T-helper 2 cell treated with Interferon-gamma antibody and Interleukin-4, amounts not matched to agents 100 ng/mL and 5 ng/mL, for 36 hours (primary cell): Measurements from ENCODE around the gene ANGPTL2. TPM values are rescaled to one million over a fixed set of nuclear protein-coding genes. Genes with fewer than 3 reads are reported as not detected.

Source experiments
- intact Hi-C: fragments of 100-400 bp; cut with micrococcal nuclease; formaldehyde crosslinking; loops from one replicate; pipeline ENCODE4 v1.15.1; 2023
- total RNA-seq: library from RNA; stranded (reverse); gene quantifications from 2 replicates; pipeline ENCODE4 v1.2.3, GENCODE V29; 2022

ANGPTL2 gene
- total RNA-seq, 1 donor from 2014 or later: not detected

- intact Hi-C loops: no loop called here
Observed at GRCh38 chr9:127118597-127119319, 3.7 kb downstream of the ANGPTL2 start.

DNA sequence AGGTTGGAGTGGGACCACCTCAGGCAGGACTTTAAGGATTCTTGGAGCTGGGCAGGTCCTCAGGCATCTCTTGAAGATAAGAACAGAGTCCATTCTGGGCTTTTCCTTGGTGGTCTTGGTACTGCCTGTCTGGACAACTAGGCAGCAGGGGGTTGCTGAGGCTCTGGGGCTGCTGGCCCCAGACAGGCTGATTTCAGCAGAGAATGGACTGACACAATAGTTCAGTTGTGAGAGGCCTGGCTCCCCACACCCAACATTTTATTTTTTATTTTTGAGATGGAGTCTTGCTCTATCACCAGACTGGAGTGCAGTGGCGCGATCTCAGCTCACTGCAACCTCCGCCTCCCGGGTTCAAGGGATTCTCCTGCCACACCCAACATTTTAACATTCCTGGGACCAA lies 4.6 kb downstream of the ANGPTL2 start:
- intact Hi-C loops: no loop called here

GRCh38 chr9:127116957-127117356 lies 5.5 kb downstream of the ANGPTL2 start:
- intact Hi-C loops: no loop called here

DNA sequence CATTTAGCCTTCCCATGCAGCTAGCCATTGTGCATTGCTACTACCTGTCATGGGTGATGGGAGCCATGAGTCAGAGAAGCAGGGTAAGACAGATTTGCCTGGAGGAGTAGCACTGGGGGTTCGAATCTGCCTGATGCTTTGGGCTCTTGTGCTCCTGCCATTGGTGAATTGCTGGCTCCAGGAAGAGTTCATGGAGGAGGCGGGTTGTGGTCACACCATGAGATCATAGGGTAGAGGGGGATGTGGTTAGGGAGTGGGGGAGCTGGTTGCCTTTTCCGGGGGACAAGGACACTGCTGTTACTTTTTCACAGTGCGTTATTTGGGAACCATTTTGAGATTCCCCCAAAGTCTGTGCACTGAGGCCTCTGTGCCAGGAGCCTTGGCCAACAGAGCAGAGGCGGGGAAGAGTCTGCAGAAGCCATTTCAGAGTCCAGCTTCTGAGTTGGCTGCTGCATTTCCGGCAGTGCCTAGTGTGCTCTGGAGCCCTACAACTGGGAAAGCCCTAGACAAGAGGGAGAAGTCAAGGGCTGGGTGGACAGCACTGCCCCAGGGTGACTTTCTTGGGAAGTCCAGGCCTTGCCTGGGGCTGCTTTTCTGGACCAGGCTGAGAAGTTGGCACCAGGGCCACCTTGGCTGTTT lies 6.2 kb downstream of the ANGPTL2 start:
- intact Hi-C loops: no loop called here

DNA sequence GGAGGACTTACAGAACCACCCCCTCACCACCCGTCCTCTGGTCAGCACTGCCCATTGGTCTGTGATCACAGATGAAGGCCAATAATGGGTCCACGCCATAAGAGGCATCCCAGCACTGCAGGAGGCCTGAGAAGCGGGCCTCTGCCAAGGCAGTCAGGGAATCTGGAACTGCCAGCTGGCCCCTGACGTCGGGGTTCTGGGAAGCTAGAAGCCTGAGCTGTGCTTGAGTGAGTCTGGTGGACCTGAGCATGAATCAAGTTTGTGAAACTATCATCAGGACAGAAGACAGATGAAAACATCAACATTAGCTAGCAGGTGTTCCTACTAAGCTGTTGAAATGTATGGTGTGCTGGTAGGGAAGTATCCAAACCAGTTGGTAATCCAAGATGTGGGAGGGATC lies 7.8 kb downstream of the ANGPTL2 start:
- intact Hi-C loops: no loop called here

- intact Hi-C loops: no loop called here
Observed at GRCh38 chr9:127113191-127113972, 9.1 kb downstream of the ANGPTL2 start.

DNA sequence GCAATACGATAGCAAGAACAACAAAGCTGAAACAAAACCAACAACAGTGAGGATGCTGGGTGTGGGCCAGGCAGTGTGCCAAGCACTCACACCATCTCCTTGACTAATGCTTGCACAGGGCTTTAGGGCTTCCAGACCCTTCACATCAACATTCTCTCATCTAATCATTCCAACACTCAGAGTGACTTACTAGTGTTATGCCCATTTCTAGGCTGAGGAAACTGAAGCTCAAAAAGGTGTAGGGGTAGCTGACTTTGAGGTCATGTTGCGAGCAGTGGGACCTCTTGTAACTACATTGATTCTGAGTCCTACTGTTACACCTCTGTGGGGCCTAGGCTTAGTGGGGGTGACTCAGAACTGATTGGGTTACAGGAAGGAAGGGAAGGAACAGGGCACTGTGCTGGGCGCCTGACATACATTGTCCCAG lies 9.7 kb downstream of the ANGPTL2 start:
- intact Hi-C loops: no loop called here

DNA sequence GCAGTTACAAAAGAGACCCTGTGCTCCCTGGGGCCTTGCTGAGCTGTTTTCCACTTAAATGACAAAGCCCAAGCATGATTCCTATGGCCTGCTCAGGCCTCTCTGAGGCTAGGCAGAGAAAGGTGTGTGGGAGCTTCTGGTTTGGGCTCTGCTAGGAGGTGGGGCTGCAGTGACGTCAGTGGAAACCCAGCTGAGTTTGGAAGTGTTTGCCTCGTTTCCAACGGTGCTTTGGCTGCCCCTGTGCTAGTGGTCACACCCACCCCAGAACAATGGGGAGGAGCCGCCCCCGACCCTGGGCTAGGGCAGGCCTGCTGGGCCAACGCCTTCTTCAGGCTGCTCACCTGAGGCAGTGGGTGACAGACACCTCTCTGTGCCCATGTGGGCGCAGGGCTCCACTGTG lies 10.4 kb downstream of the ANGPTL2 start:
- intact Hi-C loops: no loop called here

- intact Hi-C loops: no loop called here
Observed at GRCh38 chr9:127109212-127109711, 13.2 kb downstream of the ANGPTL2 start.

DNA sequence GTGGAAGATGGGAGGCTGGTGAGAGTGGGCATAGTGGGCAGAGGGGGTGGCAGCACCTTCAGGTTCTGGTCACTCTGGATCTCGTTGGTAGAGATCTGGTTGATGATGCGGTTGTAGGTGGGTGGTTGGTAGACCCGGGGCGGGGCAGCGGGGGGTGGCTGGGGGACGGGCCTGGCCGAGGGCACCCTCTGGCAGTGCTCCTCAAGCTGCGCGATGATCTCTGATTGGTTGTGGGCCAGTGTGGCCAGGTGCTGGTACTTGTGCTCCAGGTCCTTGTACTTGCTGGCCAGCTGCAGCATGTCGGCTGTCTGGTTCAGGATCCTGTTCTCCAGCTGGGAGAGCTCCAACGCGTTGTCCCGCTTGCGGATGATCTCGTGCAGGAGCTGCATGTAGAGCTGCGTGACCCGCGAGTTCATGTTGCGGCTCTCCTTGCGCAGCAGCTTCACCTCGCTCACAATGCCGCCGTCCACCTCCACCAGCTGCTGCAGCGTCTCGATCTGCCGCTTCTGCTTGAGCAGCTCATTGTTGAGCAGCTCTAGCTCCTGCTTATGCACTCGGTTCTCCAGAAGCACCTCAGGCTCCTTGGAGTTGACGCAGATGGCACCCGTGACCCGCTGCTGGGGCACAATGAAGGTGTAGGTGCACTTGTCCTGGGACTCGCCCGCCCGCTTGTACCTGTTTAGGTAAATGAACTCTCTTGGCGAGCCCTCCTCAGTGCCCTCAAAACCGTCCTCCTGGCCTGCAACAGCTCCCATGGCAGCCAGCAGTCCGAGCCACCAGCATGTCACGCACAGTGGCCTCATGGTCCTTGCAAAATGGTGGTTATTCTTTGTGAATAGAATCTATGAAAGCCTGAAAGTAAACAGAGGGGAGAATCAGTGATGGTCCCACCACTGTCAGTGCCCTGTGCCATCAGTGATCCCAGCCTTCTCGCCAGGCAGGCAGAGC lies 14.2 kb downstream of the ANGPTL2 start:
- intact Hi-C loops: no loop called here

- intact Hi-C loops: no loop called here
Observed at GRCh38 chr9:127107171-127107928, 15.1 kb downstream of the ANGPTL2 start.

DNA sequence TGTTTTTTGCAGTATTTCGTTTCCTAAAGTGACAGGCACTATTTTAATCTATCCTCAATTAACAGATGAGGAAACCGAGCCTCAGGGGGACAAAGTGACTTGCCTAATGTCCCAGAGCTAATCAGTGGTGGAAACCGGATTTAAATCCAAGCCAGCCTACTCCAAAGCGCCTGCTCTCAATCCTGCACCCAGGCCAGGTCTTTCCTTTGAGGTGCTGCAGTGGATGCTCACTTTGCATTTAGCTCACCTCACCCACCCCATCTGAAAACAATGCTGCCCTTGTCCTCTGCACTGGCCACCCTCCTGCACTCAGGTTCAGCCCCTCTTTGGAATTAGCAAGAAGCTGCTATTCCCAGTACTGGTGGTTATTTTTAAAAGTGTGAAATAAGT lies 16.0 kb downstream of the ANGPTL2 start:
- intact Hi-C loops: no loop called here

DNA sequence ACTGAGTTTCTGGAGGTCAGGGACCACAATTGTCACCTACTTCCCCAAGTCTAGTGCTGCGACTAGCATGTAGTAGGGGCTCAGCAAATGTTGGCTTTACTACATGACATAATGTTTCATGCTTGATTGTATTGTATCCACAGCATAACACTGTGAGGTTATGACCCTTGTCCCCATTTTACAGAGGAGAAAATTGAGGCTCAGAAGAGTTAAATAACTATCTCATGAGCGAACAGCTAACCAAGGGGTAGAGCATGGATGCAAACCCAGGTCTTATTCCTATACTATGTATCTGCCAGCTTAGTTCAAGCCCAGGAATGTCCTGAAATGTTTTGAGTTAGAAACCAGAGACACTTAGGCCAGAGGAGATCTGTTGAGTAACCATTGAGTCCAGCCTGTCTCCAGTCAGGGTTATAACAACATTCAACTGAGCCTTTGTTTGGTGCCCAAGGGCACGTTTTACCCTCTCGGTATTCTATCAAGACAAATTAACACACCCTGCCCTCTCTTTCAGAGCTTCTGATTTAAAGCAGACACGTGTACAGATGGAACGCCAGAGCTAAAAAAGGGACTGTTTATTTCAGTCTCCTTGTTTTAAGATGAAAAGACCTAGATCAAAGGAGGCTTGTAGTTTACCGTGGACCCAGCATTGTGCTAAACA lies 16.5 kb downstream of the ANGPTL2 start:
- intact Hi-C loops: no loop called here

DNA sequence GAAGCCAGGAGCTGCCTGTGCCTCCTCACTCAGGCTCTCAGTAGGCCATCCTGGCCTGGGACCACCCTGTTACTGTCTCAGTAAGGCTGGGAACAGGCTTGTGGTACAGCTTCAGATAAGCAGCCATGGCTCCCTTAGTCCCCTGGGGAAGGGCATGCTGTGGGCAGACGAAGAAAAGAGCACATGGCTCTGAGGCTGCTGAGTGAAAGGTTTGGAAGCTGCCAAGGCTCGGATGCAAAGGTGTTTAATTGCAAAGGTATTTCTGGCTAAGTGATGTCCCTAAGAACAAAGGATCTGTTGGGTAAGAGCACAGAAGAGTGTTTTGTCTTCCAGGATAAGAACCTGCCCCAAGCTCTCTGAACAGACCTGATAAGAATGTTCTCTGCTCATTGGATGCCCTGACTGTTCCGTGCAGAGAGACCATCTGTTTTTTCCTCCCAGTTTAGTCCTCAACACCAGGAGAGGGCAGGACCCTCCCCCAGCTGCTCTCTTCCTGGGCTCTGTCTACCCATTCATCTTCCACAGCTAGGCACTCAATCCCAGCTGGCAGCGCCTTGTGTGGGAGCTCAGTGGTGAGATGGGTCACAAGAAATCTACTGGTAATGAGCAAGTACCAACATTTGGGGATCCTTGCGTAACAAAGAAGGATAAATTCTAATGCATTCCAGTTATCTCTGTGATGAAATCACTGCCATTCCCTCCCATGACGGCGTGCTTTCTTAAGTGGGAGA lies 17.7 kb downstream of the ANGPTL2 start:
- intact Hi-C loops: no loop called here

DNA sequence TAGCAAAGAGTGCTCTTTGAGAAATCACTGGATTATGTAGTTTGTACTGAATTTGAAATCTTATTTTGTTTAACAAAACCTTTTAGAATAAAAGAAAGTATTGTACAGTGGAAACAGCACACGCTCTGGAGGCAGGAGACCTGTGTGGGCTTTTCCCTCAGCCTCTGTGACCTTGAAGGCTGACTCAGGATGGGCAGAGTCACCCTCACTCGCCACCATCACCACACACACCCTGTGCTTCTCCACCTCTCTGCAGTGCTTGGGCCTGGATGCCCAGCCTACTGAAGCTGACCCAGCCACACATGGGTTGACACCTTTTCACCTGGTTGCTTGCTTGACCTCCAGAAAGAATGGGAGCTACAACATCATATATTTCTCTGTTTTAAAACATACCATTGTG lies 19.6 kb downstream of the ANGPTL2 start:
- intact Hi-C loops: no loop called here

GRCh38 chr9:127102176-127102575 lies 20.3 kb downstream of the ANGPTL2 start:
- intact Hi-C loops: no loop called here

- intact Hi-C loops: no loop called here
Observed at GRCh38 chr9:127099664-127100063, 22.8 kb downstream of the ANGPTL2 start.

DNA sequence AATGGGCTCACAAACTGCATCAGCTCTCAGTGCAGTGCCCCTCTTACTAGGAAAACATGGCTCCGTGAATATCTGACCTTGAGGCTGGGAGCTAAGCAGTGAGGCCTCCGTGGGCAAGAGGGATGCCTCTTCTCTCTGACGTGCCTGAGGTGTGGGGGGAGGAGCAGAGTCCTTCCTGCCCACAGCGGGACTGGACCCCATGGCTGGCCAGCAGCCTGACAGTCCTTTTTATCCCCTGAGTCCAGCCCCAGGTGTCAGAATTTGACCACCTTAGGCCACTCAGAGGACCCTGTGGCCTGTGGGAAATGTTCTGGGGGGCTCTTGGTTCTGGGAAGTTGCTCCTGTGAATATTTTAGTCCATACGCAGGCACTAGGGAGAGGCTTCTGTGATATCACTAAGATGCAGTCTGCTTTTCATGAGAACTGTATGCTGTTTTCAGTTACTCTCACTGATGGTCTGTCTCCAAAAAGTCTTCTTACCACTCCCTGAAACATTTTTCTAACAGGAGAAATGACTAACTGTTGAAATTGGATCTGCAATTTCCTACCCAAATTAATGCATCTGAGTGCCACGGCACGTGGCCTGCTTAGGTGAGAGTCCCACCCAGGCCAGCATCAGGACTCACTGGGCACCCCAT lies 23.4 kb downstream of the ANGPTL2 start:
- intact Hi-C loops: no loop called here

- intact Hi-C loops: no loop called here
Observed at GRCh38 chr9:127097683-127098082, 24.8 kb downstream of the ANGPTL2 start.
